Naive thymus-derived CD4-positive, alpha-beta T cell (primary cell): Measurements from ENCODE around the gene LMO7. TPM values are rescaled to one million over a fixed set of nuclear protein-coding genes. Genes with fewer than 3 reads are reported as not detected.

Source experiments
- ATAC-seq: fragments of 150-1000 bp; cut with Tn5 transposase; 2 replicates; pipeline ENCODE4 v1.10.0; 2021; ENCODE audit warnings: mild to moderate bottlenecking, moderate library complexity
- CTCF ChIA-PET: fragments of 350-600 bp; sonication (Branson Sonifier 250); formaldehyde crosslinking; loops from one replicate; lab custom pipeline; 2021; ENCODE audit warnings: antibody characterized with exemption; lab: Charles Lee
- POLR2A ChIA-PET: fragments of 350-600 bp; sonication (Branson Sonifier 250); formaldehyde crosslinking; loops from one replicate; lab custom pipeline; 2021; ENCODE audit warnings: antibody characterized with exemption, inconsistent platforms; lab: Charles Lee
- DNase-seq, 9 donors: peaks; one replicate each; pipeline versions ENCODE4 v3.0.0 to v3.0.0-alpha.2; 2020 to 2022; ENCODE audit warnings: mixed read lengths in 1 of 9
- H3K27ac ChIP-seq: one replicate; pipeline ENCODE4 v1.7.0; 2013; ENCODE audit warnings: mild to moderate bottlenecking, low read depth, low read length, moderate library complexity
- H3K27me3 ChIP-seq, 2 donors: one replicate each; pipeline ENCODE4 v1.7.0; 2013; ENCODE audit warnings: low read length in 2 of 2, mild to moderate bottlenecking in 2 of 2, moderate library complexity in 2 of 2; ENCODE audit not compliant: control insufficient read depth in 2 of 2, insufficient read depth in 2 of 2
- H3K36me3 ChIP-seq, 3 experiments: 1 replicate in 2 of 3; 2 replicates in 1 of 3; pipeline ENCODE4 v1.7.0; 2013; ENCODE audit warnings: low read length in 3 of 3, mild to moderate bottlenecking in 3 of 3, moderate library complexity in 1 of 3; ENCODE audit not compliant: insufficient read depth in 3 of 3, control insufficient read depth in 2 of 3
- H3K4me1 ChIP-seq, 2 donors: one replicate each; pipeline ENCODE4 v1.7.0; 2013; ENCODE audit warnings: low read length in 2 of 2, mild to moderate bottlenecking in 2 of 2, moderate library complexity in 1 of 2; ENCODE audit not compliant: control insufficient read depth in 2 of 2, insufficient read depth in 2 of 2
- H3K4me3 ChIP-seq: 2 replicates; pipeline ENCODE4 v1.7.0; 2013; ENCODE audit warnings: mild to moderate bottlenecking, low read length
- H3K9me3 ChIP-seq, 3 experiments: 1 replicate in 2 of 3; 2 replicates in 1 of 3; pipeline ENCODE4 v1.7.0; 2013; ENCODE audit warnings: low read length in 3 of 3; ENCODE audit not compliant: control insufficient read depth in 2 of 3
- H3K27ac Mint-ChIP-seq, 9 donors: one replicate each; pipeline ENCODE4 v1.8.0; 2020 to 2022; ENCODE audit warnings: mixed read lengths in 9 of 9, mild to moderate bottlenecking in 8 of 9, moderate library complexity in 5 of 9, inconsistent platforms in 2 of 9
- H3K27me3 Mint-ChIP-seq, 5 donors: one replicate each; pipeline ENCODE4 v1.8.0; 2021 to 2022; ENCODE audit warnings: mixed read lengths in 5 of 5, mild to moderate bottlenecking in 1 of 5
- H3K36me3 Mint-ChIP-seq, 5 donors: one replicate each; pipeline ENCODE4 v1.8.0; 2020 to 2022; ENCODE audit warnings: mixed read lengths in 5 of 5, mild to moderate bottlenecking in 3 of 5, inconsistent platforms in 1 of 5
- H3K4me1 Mint-ChIP-seq, 7 donors: one replicate each; pipeline ENCODE4 v1.8.0; 2020 to 2022; ENCODE audit warnings: mixed read lengths in 7 of 7, mild to moderate bottlenecking in 3 of 7, inconsistent platforms in 1 of 7
- H3K4me3 Mint-ChIP-seq, 10 donors: one replicate each; pipeline ENCODE4 v1.8.0; 2020 to 2022; ENCODE audit warnings: mild to moderate bottlenecking in 10 of 10, mixed read lengths in 10 of 10, moderate library complexity in 6 of 10, inconsistent platforms in 2 of 10
- H3K9me3 Mint-ChIP-seq, 11 donors: one replicate each; pipeline ENCODE4 v1.8.0; 2020 to 2022; ENCODE audit warnings: mixed read lengths in 11 of 11, mild to moderate bottlenecking in 4 of 11, inconsistent platforms in 1 of 11, moderate library complexity in 1 of 11
- intact Hi-C, 2 donors: fragments of 100-400 bp; cut with micrococcal nuclease; formaldehyde crosslinking; loops; one replicate each; pipeline ENCODE4 v1.15.1; 2023
- polyA plus RNA-seq, 2 donors: library from polyadenylated mRNA; unstranded; fragments of 300-500 nt; fragmentation: Illumina TruSeq; gene quantifications; one replicate each; pipeline ENCODE4 v1.2.3, GENCODE V29; 2021
- total RNA-seq, 6 experiments: library from RNA in 5 of 6; stranded (reverse) in 5 of 6; gene quantifications; 1 replicate in 5 of 6; 2 replicates in 1 of 6; pipeline ENCODE4 v1.2.3 and lab custom pipeline; 2021 to 2026

LMO7 gene
- total and polyA plus RNA-seq, 7 experiments from 2014 or later = 18.0 to 68.1 (median 37.8) TPM

- Histone ChIP-seq H3K4me3 (no peak overlapping the region), H3K27me3 (no peaks in the 10 kb centered on the region), H3K36me3 (no peaks in the 10 kb centered on the region), H3K9me3 (no peaks in the 10 kb centered on the region), H3K27ac (no peak overlapping the region), H3K4me1 (peaks cover 3 to 7% of the 10 kb centered on the region in 2 donors)
- H3K4me3 Mint-ChIP-seq = peak overlapping the region in 5 of 10 donors; percentile 4 to 43 (median 18)
- peaks cover 0 to 12% (median 7%) of the 10 kb centered on the region in 5 donors for H3K27me3 Mint-ChIP-seq
- POLR2A ChIA-PET = no interaction called here
- CTCF ChIA-PET = interaction anchor here (1.0 to 3.3 kb wide), 5 partner anchors 11 to 1027 kb away, joined by 3 to 21 read pairs (median 6); no protein-coding TSS in a partner anchor
- DNase-seq = no peak
- no peaks in the 10 kb centered on the region for H3K9me3 Mint-ChIP-seq
- no peak overlapping the region for H3K27ac Mint-ChIP-seq
- peaks cover 5 to 27% (median 19%) of the 10 kb centered on the region in 7 donors for H3K4me1 Mint-ChIP-seq
- intact Hi-C loops = loop anchor here (5.0 to 10.0 kb wide), 5 partner anchors 321 to 1117 kb away; partner anchors contain the start of genes KCTD12 (in 2 of the 2) and CLN5 (in 1 of the 2)
- H3K36me3 Mint-ChIP-seq = no peaks in the 10 kb centered on the region
- no peak for ATAC-seq
Measured at GRCh38 chr13:75875450-75875849, 239.3 kb downstream of the LMO7 start.

- no peaks in the 10 kb centered on the region for H3K36me3 ChIP-seq
- Mint-ChIP-seq H3K36me3 (no peaks in the 10 kb centered on the region), H3K4me1 (peaks cover 2 to 19% (median 12%) of the 10 kb centered on the region in 7 donors), H3K9me3 (no peaks in the 10 kb centered on the region), H3K27ac (peak overlapping the region in 2 of 9 donors; percentile 9 to 90), H3K27me3 (peaks cover 0 to 12% (median 5%) of the 10 kb centered on the region in 5 donors), H3K4me3 (peak overlapping the region in 9 of 10 donors; percentile 16 to 78 (median 59))
- intact Hi-C loops = loop anchor here (1.0 to 10.0 kb wide), 12 partner anchors 140 to 1116 kb away; partner anchors contain the start of genes KCTD12 (in 2 of the 2) and CLN5 (in 1 of the 2)
- H3K4me1 ChIP-seq = peaks cover 0 to 3% of the 10 kb centered on the region in 2 donors
- DNase-seq = peak in 8 of 9 donors; percentile 13 to 61 (median 45)
- POLR2A ChIA-PET = interaction anchor here (0.6 to 0.9 kb wide), 3 partner anchors 8 to 1104 kb away, joined by 3 read pairs; partner anchors contain the start of gene KCTD12
- H3K4me3 ChIP-seq = no peak overlapping the region
- ATAC-seq = peak; percentile 86
- no peaks in the 10 kb centered on the region for H3K9me3 ChIP-seq
- CTCF ChIA-PET = interaction anchor here (0.5 to 3.3 kb wide), 15 partner anchors 8 to 1103 kb away, joined by 3 to 21 read pairs (median 3); no protein-coding TSS in a partner anchor
- no peaks in the 10 kb centered on the region for H3K27me3 ChIP-seq
- H3K27ac ChIP-seq = no peak overlapping the region
Measured at GRCh38 chr13:75876142-75877050, 240.3 kb downstream of the LMO7 start.

GRCh38 chr13:75877071-75877470 lies 240.9 kb downstream of the LMO7 start:
- POLR2A ChIA-PET = interaction anchor here (0.6 to 0.9 kb wide), 3 partner anchors 9 to 1104 kb away, joined by 3 read pairs; partner anchors contain the start of gene KCTD12

DNA sequence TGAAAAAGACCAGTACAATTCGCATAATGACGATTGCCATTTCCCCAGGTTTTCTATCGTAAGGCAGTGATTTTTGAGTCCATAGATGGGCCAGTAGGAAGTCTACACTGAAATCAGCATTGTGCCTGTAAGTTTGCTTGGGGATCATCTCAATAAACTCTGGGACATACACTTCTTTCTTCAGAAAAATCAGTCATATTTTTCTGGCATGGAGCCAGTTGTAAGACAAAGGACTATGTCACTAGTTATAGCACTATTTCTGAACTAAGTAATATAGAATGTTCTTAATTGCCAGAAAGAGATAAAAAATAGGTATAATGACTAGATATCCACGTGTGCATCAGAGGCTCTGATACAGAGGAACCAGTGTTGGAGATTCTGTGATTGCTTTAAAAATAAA lies 243.5 kb downstream of the LMO7 start:
- POLR2A ChIA-PET = no interaction called here
- intact Hi-C loops = loop anchor here (5.0 to 10.0 kb wide), 5 partner anchors 325 to 1113 kb away; partner anchors contain the start of genes KCTD12 (in 2 of the 2) and CLN5 (in 1 of the 2)
- Histone ChIP-seq H3K27me3 (no peaks in the 10 kb centered on the region), H3K9me3 (no peaks in the 10 kb centered on the region), H3K27ac (no peak overlapping the region), H3K4me3 (no peak overlapping the region), H3K36me3 (no peaks in the 10 kb centered on the region), H3K4me1 (peaks cover 0 to 3% of the 10 kb centered on the region in 2 donors)
- H3K27me3 Mint-ChIP-seq = peaks cover 0 to 13% (median 5%) of the 10 kb centered on the region in 5 donors
- no peaks in the 10 kb centered on the region for H3K36me3 Mint-ChIP-seq
- H3K4me3 Mint-ChIP-seq = no peak overlapping the region
- H3K9me3 Mint-ChIP-seq = no peaks in the 10 kb centered on the region
- H3K4me1 Mint-ChIP-seq = peaks cover 2 to 19% (median 12%) of the 10 kb centered on the region in 7 donors
- ATAC-seq (no peak), DNase-seq (no peak)
- CTCF ChIA-PET = interaction anchor here (0.7 kb wide), 1 partner anchor 60 kb away, joined by 3 read pairs; no protein-coding TSS in a partner anchor
- no peak overlapping the region for H3K27ac Mint-ChIP-seq

More at GRCh38 chr13:75877071-75877470, 240.9 kb downstream of the LMO7 start:
- Mint-ChIP-seq H3K9me3 (no peaks in the 10 kb centered on the region), H3K27ac (no peak overlapping the region), H3K4me1 (peaks cover 2 to 19% (median 12%) of the 10 kb centered on the region in 7 donors), H3K36me3 (no peaks in the 10 kb centered on the region), H3K4me3 (peak overlapping the region in 1 of 10 donors; percentile 37), H3K27me3 (peaks cover 0 to 14% (median 5%) of the 10 kb centered on the region in 5 donors)
- DNase-seq = no peak
- no peak for ATAC-seq
- H3K36me3 ChIP-seq = no peaks in the 10 kb centered on the region
- H3K4me3 ChIP-seq = no peak overlapping the region
- H3K4me1 ChIP-seq = peaks cover 0 to 3% of the 10 kb centered on the region in 2 donors
- CTCF ChIA-PET = interaction anchor here (0.7 to 3.3 kb wide), 11 partner anchors 8 to 1026 kb away, joined by 3 to 21 read pairs (median 4); no protein-coding TSS in a partner anchor
- no peaks in the 10 kb centered on the region for H3K9me3 ChIP-seq
- intact Hi-C loops = loop anchor here (2.0 to 10.0 kb wide), 7 partner anchors 140 to 1115 kb away; partner anchors contain the start of genes KCTD12 (in 2 of the 2) and CLN5 (in 1 of the 2)
- H3K27me3 ChIP-seq = no peaks in the 10 kb centered on the region
- no peak overlapping the region for H3K27ac ChIP-seq

DNA sequence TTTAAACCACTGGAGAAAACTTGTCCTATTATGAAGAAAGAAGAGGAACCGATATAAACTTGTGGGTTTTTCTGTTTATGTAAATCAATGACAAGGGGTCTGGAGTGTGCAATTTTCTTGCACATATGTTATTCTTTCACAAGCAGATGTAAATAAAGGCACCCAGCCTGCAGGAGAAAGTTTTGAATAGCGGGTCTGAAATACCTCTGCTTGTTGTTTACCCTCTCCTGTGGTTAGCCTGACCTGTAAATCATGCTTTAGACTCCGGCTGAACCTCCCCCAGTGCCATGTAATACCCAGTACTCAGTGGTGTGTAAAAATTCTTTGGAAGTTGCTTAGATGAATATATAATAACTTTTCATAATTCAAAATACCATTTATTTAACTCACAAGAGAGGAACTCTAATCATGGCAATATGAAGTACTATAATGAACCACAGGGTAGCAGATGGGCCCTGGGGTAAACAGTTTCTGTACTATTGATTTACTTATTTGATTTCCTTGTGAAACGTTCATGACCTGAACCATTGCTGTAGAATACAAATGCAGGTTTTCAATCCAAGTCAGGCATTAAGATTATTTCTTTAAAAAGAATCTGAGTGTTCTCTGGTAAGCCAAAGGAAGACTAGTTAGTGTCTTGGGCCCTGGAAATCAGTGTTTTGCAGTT lies 245.1 kb downstream of the LMO7 start:
- peaks cover 0 to 3% of the 10 kb centered on the region in 2 donors for H3K4me1 ChIP-seq
- DNase-seq (no peak), ATAC-seq (no peak)
- intact Hi-C loops = no loop called here
- H3K27me3 ChIP-seq = no peaks in the 10 kb centered on the region
- POLR2A ChIA-PET = no interaction called here
- no peak overlapping the region for H3K4me3 ChIP-seq
- Mint-ChIP-seq H3K4me1 (peaks cover 1 to 8% (median 2%) of the 10 kb centered on the region in 7 donors), H3K27me3 (peaks cover 0 to 13% (median 9%) of the 10 kb centered on the region in 5 donors), H3K4me3 (no peak overlapping the region), H3K9me3 (no peaks in the 10 kb centered on the region), H3K27ac (no peak overlapping the region), H3K36me3 (no peaks in the 10 kb centered on the region)
- no peaks in the 10 kb centered on the region for H3K36me3 ChIP-seq
- no peaks in the 10 kb centered on the region for H3K9me3 ChIP-seq
- CTCF ChIA-PET = interaction anchor here (1.0 kb wide), 1 partner anchor 8 kb away, joined by 3 read pairs; no protein-coding TSS in a partner anchor
- no peak overlapping the region for H3K27ac ChIP-seq

GRCh38 chr13:75882261-75882660 lies 246.1 kb downstream of the LMO7 start:
- peaks cover 0 to 2% (median 0%) of the 10 kb centered on the region in 7 donors for H3K4me1 Mint-ChIP-seq
- H3K4me1 ChIP-seq = no peaks in the 10 kb centered on the region
- H3K27ac Mint-ChIP-seq = no peak overlapping the region
- ATAC-seq (no peak), DNase-seq (no peak)
- POLR2A ChIA-PET = no interaction called here
- H3K27me3 ChIP-seq = no peaks in the 10 kb centered on the region
- H3K27me3 Mint-ChIP-seq = peaks cover 2 to 13% (median 10%) of the 10 kb centered on the region in 5 donors
- no peak overlapping the region for H3K4me3 ChIP-seq
- H3K9me3 ChIP-seq = no peaks in the 10 kb centered on the region
- H3K9me3 Mint-ChIP-seq = no peaks in the 10 kb centered on the region
- H3K4me3 Mint-ChIP-seq = no peak overlapping the region
- CTCF ChIA-PET = interaction anchor here (1.0 kb wide), 1 partner anchor 9 kb away, joined by 3 read pairs; no protein-coding TSS in a partner anchor
- no peak overlapping the region for H3K27ac ChIP-seq
- no peaks in the 10 kb centered on the region for H3K36me3 ChIP-seq
- H3K36me3 Mint-ChIP-seq = no peaks in the 10 kb centered on the region
- intact Hi-C loops = no loop called here
